Memory B cell (primary cell): Measurements from ENCODE around the gene KLC3.

ENCODE experiments used
- ATAC-seq: fragments of 150-1000 bp; cut with Tn5 transposase; 2 replicates; pipeline ENCODE4 v1.10.0; 2021; ENCODE audit warnings: low read depth, mild to moderate bottlenecking, moderate library complexity
- DNase-seq, 2 donors: peaks; one replicate each; pipeline ENCODE4 v3.0.0; 2022; ENCODE audit warnings: low spot score in 2 of 2
- H3K27ac Mint-ChIP-seq: one replicate; pipeline ENCODE4 v1.8.0; 2022; ENCODE audit warnings: mild to moderate bottlenecking, moderate library complexity, mixed read lengths
- H3K27me3 Mint-ChIP-seq: one replicate; pipeline ENCODE4 v1.8.0; 2022; ENCODE audit warnings: mixed read lengths
- H3K36me3 Mint-ChIP-seq: one replicate; pipeline ENCODE4 v1.8.0; 2022; ENCODE audit warnings: mild to moderate bottlenecking, mixed read lengths
- H3K4me1 Mint-ChIP-seq: one replicate; pipeline ENCODE4 v1.8.0; 2022; ENCODE audit warnings: mixed read lengths
- H3K4me3 Mint-ChIP-seq: one replicate; pipeline ENCODE4 v1.8.0; 2022; ENCODE audit warnings: mild to moderate bottlenecking, moderate library complexity, mixed read lengths
- H3K9me3 Mint-ChIP-seq: one replicate; pipeline ENCODE4 v1.8.0; 2022; ENCODE audit warnings: mixed read lengths

The KLC3 gene

GRCh38 chr19:45348367-45349125, 8.0 kb downstream of the KLC3 start:
- no peaks in the 10 kb centered on the region for H3K9me3 Mint-ChIP-seq
- peaks cover 6% of the 10 kb centered on the region for H3K36me3 Mint-ChIP-seq
- DNase-seq: no peak
- no peak overlapping the region for H3K4me3 Mint-ChIP-seq
- ATAC-seq: no peak
- peaks cover 10% of the 10 kb centered on the region for H3K27me3 Mint-ChIP-seq
- no peaks in the 10 kb centered on the region for H3K4me1 Mint-ChIP-seq
- H3K27ac Mint-ChIP-seq: no peak overlapping the region

GRCh38 chr19:45349126-45349415, 8.5 kb downstream of the KLC3 start:
- Mint-ChIP-seq H3K27ac (no peak overlapping the region), H3K4me3 (no peak overlapping the region), H3K36me3 (peaks cover 6% of the 10 kb centered on the region), H3K4me1 (no peaks in the 10 kb centered on the region), H3K27me3 (peaks cover 10% of the 10 kb centered on the region), H3K9me3 (no peaks in the 10 kb centered on the region)
- DNase-seq (no peak), ATAC-seq (no peak)

- H3K27ac Mint-ChIP-seq: no peak overlapping the region
- peaks cover 6% of the 10 kb centered on the region for H3K36me3 Mint-ChIP-seq
- H3K27me3 Mint-ChIP-seq: peaks cover 8% of the 10 kb centered on the region
- H3K9me3 Mint-ChIP-seq: no peaks in the 10 kb centered on the region
- ATAC-seq (no peak), DNase-seq (no peak)
- H3K4me1 Mint-ChIP-seq: no peaks in the 10 kb centered on the region
- H3K4me3 Mint-ChIP-seq: no peak overlapping the region
These were observed 8.9 kb downstream of the KLC3 start for GRCh38 chr19:45349430-45349941.

- no peak for DNase-seq
- H3K9me3 Mint-ChIP-seq: no peaks in the 10 kb centered on the region
- no peak for ATAC-seq
- no peaks in the 10 kb centered on the region for H3K4me1 Mint-ChIP-seq
- no peak overlapping the region for H3K27ac Mint-ChIP-seq
- H3K27me3 Mint-ChIP-seq: peaks cover 4% of the 10 kb centered on the region
- H3K36me3 Mint-ChIP-seq: peaks cover 6% of the 10 kb centered on the region
- no peak overlapping the region for H3K4me3 Mint-ChIP-seq
These were observed 10.0 kb downstream of the KLC3 start for GRCh38 chr19:45350477-45351058.

GRCh38 chr19:45351401-45351952, 10.9 kb downstream of the KLC3 start:
- DNase-seq (no peak), ATAC-seq (no peak)
- H3K27me3 Mint-ChIP-seq: no peaks in the 10 kb centered on the region
- peaks cover 9% of the 10 kb centered on the region for H3K36me3 Mint-ChIP-seq
- H3K4me3 Mint-ChIP-seq: no peak overlapping the region
- H3K4me1 Mint-ChIP-seq: no peaks in the 10 kb centered on the region
- no peaks in the 10 kb centered on the region for H3K9me3 Mint-ChIP-seq
- no peak overlapping the region for H3K27ac Mint-ChIP-seq

GRCh38 chr19:45352062-45352461, 11.5 kb downstream of the KLC3 start:
- Mint-ChIP-seq H3K27me3 (no peaks in the 10 kb centered on the region), H3K4me3 (no peak overlapping the region), H3K27ac (no peak overlapping the region), H3K4me1 (no peaks in the 10 kb centered on the region), H3K36me3 (peaks cover 9% of the 10 kb centered on the region), H3K9me3 (no peaks in the 10 kb centered on the region)
- DNase-seq (no peak), ATAC-seq (no peak)

GRCh38 chr19:45352471-45352870, 11.9 kb downstream of the KLC3 start:
- no peak for ATAC-seq
- Mint-ChIP-seq H3K27me3 (no peaks in the 10 kb centered on the region), H3K27ac (no peak overlapping the region), H3K9me3 (no peaks in the 10 kb centered on the region), H3K4me3 (no peak overlapping the region), H3K36me3 (peaks cover 9% of the 10 kb centered on the region), H3K4me1 (no peaks in the 10 kb centered on the region)
- DNase-seq: no peak

- Mint-ChIP-seq H3K27me3 (no peaks in the 10 kb centered on the region), H3K36me3 (peaks cover 9% of the 10 kb centered on the region), H3K4me3 (no peak overlapping the region), H3K4me1 (no peaks in the 10 kb centered on the region), H3K9me3 (no peaks in the 10 kb centered on the region), H3K27ac (no peak overlapping the region)
- DNase-seq (no peak), ATAC-seq (no peak)
These were observed 12.6 kb downstream of the KLC3 start for GRCh38 chr19:45352914-45353796.

GRCh38 chr19:45354241-45354842, 13.8 kb downstream of the KLC3 start:
- Mint-ChIP-seq H3K4me1 (no peaks in the 10 kb centered on the region), H3K36me3 (peaks cover 13% of the 10 kb centered on the region), H3K4me3 (no peak overlapping the region), H3K27me3 (no peaks in the 10 kb centered on the region), H3K27ac (no peak overlapping the region), H3K9me3 (no peaks in the 10 kb centered on the region)
- no peak for DNase-seq
- no peak for ATAC-seq

GRCh38 chr19:45355402-45355801, 14.9 kb downstream of the KLC3 start:
- ATAC-seq (no peak), DNase-seq (no peak)
- Mint-ChIP-seq H3K4me3 (no peak overlapping the region), H3K4me1 (no peaks in the 10 kb centered on the region), H3K27ac (no peak overlapping the region), H3K9me3 (no peaks in the 10 kb centered on the region), H3K36me3 (peaks cover 15% of the 10 kb centered on the region), H3K27me3 (no peaks in the 10 kb centered on the region)

- Mint-ChIP-seq H3K27ac (no peak overlapping the region), H3K4me1 (no peaks in the 10 kb centered on the region)
These were observed 15.4 kb downstream of the KLC3 start for GRCh38 chr19:45355910-45356309.

GRCh38 chr19:45356760-45357444, 16.4 kb downstream of the KLC3 start:
- DNase-seq (no peak), ATAC-seq (no peak)
- no peaks in the 10 kb centered on the region for H3K27me3 Mint-ChIP-seq
- H3K4me3 Mint-ChIP-seq: no peak overlapping the region
- no peaks in the 10 kb centered on the region for H3K9me3 Mint-ChIP-seq
- no peak overlapping the region for H3K27ac Mint-ChIP-seq
- H3K36me3 Mint-ChIP-seq: peaks cover 16% of the 10 kb centered on the region
- H3K4me1 Mint-ChIP-seq: no peaks in the 10 kb centered on the region

More at GRCh38 chr19:45355910-45356309, 15.4 kb downstream of the KLC3 start:
- Mint-ChIP-seq H3K9me3 (no peaks in the 10 kb centered on the region), H3K36me3 (peaks cover 13% of the 10 kb centered on the region), H3K4me3 (no peak overlapping the region), H3K27me3 (no peaks in the 10 kb centered on the region)
- DNase-seq: no peak
- no peak for ATAC-seq

GRCh38 chr19:45357445-45357783, 16.9 kb downstream of the KLC3 start:
- H3K4me3 Mint-ChIP-seq: no peak overlapping the region
- H3K27me3 Mint-ChIP-seq: no peaks in the 10 kb centered on the region
- DNase-seq: no peak
- H3K27ac Mint-ChIP-seq: no peak overlapping the region
- no peaks in the 10 kb centered on the region for H3K4me1 Mint-ChIP-seq
- ATAC-seq: no peak
- H3K36me3 Mint-ChIP-seq: peaks cover 18% of the 10 kb centered on the region
- no peaks in the 10 kb centered on the region for H3K9me3 Mint-ChIP-seq
